LNCAP (cell line): ENCODE results near the gene TICAM2.

Experiments
- CTCF ChIP-seq: fragments of 450-650 bp; IDR thresholded peaks from 2 replicates; pipeline ENCODE4 v1.5.1; 2017; ENCODE audit warnings: mild to moderate bottlenecking

Gene TICAM2

GRCh38 chr5:115586525-115587146 is 15.6 kb downstream of the TICAM2 start:
- peak; percentile 61 for TF ChIP-seq CTCF

GRCh38 chr5:115585265-115585664 is 17.0 kb downstream of the TICAM2 start:
- no peak for TF ChIP-seq CTCF

- TF ChIP-seq CTCF, result no peak
These were observed 17.8 kb downstream of the TICAM2 start for GRCh38 chr5:115584501-115584900.

GRCh38 chr5:115583474-115583873 is 18.8 kb downstream of the TICAM2 start:
- no peak for TF ChIP-seq CTCF

- TF ChIP-seq CTCF, result no peak
These were observed 21.3 kb downstream of the TICAM2 start for GRCh38 chr5:115580941-115581340.

- TF ChIP-seq CTCF, result no peak
These were observed 22.5 kb downstream of the TICAM2 start for GRCh38 chr5:115579747-115580173.

- no peak for TF ChIP-seq CTCF
These were observed 23.1 kb downstream of the TICAM2 start for GRCh38 chr5:115579216-115579615.

GRCh38 chr5:115578657-115579056 is 23.6 kb downstream of the TICAM2 start:
- no peak for TF ChIP-seq CTCF
